GM18873 (cell line): ENCODE data around the gene FARP2.
"Not testable (repeated sequence)": the region's sequence is repeated elsewhere in the genome, so short reads cannot be mapped to it uniquely, and the experiment has no call there.

Experiments used
- ATAC-seq: cut with Tn5 transposase; IDR thresholded peaks from one replicate; pipeline ENCODE4 v1.9.1; 2021; ENCODE audit warnings: mild to moderate bottlenecking, moderate library complexity, moderate number of reproducible peaks; ENCODE audit not compliant: unreplicated experiment, low FRiP score

The FARP2 gene

GRCh38 chr2:241519669-241520068 lies 163.6 kb downstream of the FARP2 start:
- no peak for ATAC-seq

DNA sequence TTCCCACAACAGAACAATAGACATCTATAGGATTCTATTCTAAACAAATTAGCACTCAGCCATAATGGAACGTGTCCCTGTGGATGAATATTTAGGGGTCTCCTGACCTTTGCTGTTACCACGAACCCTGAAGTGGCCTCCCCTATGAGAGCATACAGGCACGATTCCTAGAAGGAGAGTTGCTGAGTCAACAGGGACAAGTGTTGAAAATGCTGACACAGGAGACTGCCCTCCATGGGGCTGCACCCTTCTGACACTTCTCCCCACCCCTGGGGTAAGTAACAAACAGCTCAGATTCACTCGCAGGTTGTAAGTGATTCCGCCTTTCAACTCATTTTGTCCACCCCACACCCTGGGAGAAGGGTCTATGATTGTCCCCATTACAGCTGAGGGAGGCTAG lies 166.4 kb downstream of the FARP2 start:
- no peak for ATAC-seq

GRCh38 chr2:241525818-241526780 lies 170.0 kb downstream of the FARP2 start:
- not testable (repeated sequence) for ATAC-seq

DNA sequence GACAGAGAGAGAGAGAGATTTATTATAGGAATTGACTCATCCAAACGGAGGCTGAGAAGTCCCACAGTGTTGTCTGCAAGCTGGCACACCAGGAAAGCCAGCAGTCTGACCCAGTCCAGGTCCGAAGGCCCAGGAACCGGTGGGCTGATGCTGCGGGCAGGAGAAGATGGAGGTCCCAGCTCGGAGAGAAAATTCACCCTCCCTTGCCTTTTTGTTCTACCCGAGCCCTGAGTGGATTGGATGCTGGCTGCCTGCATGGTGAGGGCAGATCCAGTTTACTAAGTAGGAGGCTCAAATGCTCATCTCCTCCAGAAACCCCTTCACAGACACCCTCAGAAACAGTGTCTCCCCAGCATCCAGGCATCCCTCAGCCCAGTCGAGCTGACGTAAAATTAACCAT lies 174.5 kb downstream of the FARP2 start:
- no peak for ATAC-seq

- no peak for ATAC-seq
Measured at GRCh38 chr2:241531161-241531722, 175.2 kb downstream of the FARP2 start.

GRCh38 chr2:241532168-241532567 lies 176.1 kb downstream of the FARP2 start:
- no peak for ATAC-seq

- ATAC-seq, result no peak
Measured at GRCh38 chr2:241532733-241533601, 176.9 kb downstream of the FARP2 start.

DNA sequence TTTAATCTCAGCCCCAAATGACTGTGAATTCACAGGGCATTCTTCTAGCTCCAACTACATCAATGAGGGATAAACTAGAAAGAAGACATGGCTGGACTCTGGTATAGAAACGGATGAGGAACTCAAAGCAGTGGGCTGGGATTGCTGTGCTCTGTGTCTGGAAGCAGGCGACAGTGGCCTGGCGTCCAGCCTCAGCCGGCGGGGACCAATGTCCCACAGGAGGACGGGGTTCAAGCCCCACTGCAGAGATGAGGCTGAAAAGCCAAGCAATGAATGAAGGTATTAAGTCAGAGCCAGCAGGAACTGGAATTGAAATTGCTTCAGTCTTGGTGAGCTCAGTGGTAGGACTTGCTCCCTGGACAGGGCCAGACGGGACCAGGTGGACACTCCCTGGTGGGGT lies 178.2 kb downstream of the FARP2 start:
- ATAC-seq, result no peak

- ATAC-seq, result no peak
Measured at GRCh38 chr2:241534701-241535375, 178.8 kb downstream of the FARP2 start.

- ATAC-seq, result no peak
Measured at GRCh38 chr2:241535871-241536655, 180.0 kb downstream of the FARP2 start.

GRCh38 chr2:241538838-241539615 lies 182.9 kb downstream of the FARP2 start:
- no peak for ATAC-seq

DNA sequence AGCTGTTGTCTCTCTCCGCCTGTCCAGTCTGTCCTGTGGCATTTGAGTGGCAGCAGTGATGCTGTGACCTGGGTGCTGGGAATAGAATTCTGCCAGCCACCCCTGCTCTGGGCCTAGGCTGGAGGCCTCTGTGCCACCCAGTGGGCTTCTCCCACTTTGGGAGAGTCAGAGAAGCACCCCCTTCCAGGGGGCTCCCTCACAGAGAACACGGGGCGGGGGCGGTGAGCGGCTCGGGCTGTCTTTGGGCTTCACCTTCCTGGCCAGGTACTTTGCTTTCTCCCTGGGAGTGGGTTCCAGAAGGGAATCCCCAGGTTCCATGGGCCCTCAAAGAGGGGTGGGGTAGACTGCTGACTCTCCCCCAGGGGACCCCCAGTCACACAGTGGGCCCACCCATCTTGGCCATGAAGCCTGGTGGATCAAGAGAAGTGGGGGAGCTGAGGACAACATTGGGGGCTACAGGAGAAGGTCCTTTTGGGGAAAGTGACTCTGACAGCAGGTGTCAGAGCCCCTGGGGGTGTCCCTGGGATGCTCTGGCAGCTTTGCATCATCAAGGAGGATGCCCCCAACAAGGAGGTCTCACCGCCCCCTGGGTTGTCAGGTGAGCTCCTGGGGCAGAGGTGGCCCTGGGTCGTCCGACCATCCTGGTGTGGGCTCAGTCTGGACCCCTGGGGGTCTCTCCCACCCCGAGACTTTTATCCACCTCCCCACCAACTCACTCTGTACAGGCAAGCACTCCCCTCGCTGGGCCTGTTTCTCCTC lies 183.7 kb downstream of the FARP2 start:
- no peak for ATAC-seq

DNA sequence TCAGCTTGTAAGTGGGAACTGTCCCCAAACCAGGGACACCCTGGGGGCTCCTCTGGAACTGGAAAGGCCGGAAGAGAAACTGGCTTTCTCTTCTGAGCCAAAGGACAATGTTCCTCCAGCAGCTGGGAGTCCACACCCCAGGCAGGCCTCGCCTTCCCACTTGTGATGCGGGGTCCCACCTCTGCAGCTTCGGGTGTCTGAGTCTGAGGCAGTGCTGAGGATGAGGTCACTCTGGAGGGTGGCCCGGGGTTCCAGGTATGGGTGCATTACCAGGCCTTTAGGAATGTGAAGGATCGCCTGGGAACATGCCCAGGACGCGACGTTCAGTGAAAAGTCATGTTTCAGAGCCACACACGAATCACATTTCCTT lies 184.3 kb downstream of the FARP2 start:
- ATAC-seq, result no peak

GRCh38 chr2:241540771-241541561 lies 184.9 kb downstream of the FARP2 start:
- ATAC-seq, result no peak

DNA sequence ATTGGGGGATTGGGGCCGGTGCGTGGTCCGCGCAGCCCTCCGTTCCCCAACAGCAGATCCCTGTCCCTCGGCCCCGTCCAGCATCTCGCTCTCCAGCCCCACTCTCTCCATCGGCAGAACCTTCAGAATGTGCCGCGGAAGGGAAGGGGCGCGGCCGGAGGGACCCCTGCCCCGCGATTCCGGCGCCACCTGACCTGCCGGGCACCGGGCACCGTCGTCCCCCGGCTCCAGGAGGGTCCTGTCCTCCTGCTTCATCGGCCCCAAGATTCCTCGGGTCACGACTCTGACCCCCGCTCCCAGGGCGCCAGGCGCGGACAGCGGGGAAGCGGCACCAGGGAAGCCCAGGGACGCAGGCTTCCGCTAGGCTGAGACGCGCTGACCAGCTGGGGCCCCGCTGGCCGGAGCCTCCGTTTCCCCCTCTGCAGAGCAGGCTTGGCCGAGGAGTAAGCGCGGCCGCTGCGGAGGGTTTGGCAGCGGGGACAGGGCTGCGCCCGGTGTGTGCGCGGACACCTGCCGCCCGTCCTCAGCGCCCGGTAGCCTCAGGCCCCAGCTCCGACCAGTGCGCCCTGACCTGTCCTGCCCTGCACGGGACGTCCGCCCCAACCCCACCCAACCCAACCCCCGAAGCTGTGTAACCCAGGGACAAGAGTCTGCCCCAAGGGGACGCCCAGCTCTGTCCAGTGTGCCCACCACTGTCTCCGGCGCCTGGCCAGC lies 185.6 kb downstream of the FARP2 start:
- ATAC-seq, result no peak

GRCh38 chr2:241542278-241542605 lies 186.2 kb downstream of the FARP2 start:
- ATAC-seq, result no peak
